T-helper 2 cell treated with Interferon-gamma antibody and Interleukin-4, amounts not matched to agents 5 μg/mL and 100 μg/mL, for 36 hours (primary cell): ENCODE data around the gene PROS1.

ENCODE experiments used
- DNase-seq: peaks from one replicate; pipeline ENCODE4 v3.0.0; 2021; ENCODE audit warnings: low spot score
- H3K27ac Mint-ChIP-seq: one replicate; pipeline ENCODE4 v1.8.0; 2021; ENCODE audit warnings: mild to moderate bottlenecking, mixed read lengths
- H3K27me3 Mint-ChIP-seq: one replicate; pipeline ENCODE4 v1.8.0; 2021; ENCODE audit warnings: low read depth, mixed read lengths
- H3K36me3 Mint-ChIP-seq: one replicate; pipeline ENCODE4 v1.8.0; 2021; ENCODE audit warnings: low read depth, mixed read lengths
- H3K4me1 Mint-ChIP-seq: one replicate; pipeline ENCODE4 v1.8.0; 2021; ENCODE audit warnings: low read depth, mixed read lengths
- H3K4me3 Mint-ChIP-seq: one replicate; pipeline ENCODE4 v1.8.0; 2022; ENCODE audit warnings: mild to moderate bottlenecking, moderate library complexity, mixed read lengths
- H3K9me3 Mint-ChIP-seq: one replicate; pipeline ENCODE4 v1.8.0; 2021; ENCODE audit warnings: mixed read lengths

PROS1 gene

DNA sequence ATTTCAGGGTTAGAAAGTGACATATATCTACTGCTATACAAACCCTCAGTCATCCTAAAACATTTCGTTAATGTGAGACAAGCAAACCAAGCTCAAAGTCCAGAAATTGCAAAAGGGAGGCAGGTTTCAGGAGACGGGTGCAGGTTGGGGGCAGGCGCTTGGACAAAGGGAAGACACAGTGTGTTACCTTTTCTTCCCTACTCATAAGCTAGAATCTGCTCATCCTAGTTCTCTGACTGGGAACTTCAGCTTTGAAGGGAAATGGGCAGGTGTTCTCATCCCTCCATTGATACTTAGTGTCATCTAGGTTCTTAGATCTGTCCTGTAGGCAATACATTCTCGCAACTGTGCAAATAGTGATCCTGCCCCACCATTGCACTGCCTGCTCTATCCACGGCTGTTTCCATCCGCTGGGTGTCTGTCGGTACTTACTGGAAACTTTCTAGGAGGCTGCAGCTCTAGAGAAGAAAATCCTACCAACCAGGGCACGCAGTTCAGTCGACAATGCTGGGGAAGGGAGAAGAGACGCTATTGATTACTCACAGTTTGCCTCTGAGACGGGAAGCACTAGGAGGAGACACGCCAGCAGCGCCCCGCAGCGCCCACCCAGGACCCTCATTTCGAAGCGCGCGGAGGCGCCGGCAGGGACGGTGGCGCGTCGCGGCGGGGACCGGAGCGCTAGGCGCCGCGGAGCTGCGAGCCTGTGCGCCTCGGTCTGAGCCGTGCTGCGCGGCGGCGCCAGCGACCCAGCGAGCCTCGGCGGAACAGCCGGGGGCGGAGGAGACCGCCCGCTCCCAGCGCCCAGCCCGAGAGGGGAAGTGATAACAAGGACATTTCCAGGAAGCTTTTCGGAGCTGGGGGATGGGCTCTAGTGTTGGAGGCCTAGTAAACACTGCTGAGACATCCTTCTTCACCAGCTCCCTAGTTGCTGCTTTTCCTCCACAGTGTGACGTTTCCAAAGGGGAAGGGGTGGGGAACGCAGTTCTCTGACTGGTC is at the start of gene PROS1:
PROS1 (minus strand) TSS at position 766 of the 996 bp plus-strand sequence; CDS start at position 619, 147 bp downstream.
- peak within 1 kb of the TSS; percentile 57 for H3K27ac Mint-ChIP-seq
- peaks cover 11% of the 10 kb centered on the region for H3K4me1 Mint-ChIP-seq
- no peaks in the 10 kb centered on the region for H3K36me3 Mint-ChIP-seq
- peaks cover 18% of the 10 kb centered on the region for H3K27me3 Mint-ChIP-seq
- H3K9me3 Mint-ChIP-seq: no peaks in the 10 kb centered on the region
- H3K4me3 Mint-ChIP-seq: peak within 1 kb of the TSS; percentile 89
- DNase-seq: peak; percentile 66

DNA sequence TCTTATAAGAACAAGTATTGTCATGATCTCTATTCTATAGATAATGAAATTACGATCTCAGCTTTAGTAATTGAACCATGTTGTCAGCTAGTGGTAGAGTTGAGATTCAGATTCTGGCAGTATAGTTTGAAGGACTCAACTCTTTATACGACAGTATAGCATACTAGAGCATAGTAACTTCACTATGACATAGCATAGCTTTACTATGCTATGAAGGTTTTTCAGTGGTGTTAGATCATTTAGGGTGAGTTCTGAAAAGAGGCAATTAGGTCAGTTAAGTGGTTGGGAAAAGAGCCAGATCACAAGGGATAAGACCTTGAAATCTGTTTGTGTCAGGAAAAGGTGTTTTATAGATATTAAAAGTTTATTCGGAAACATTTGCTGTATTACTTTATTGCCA is 46.6 kb upstream of the PROS1 start:
- H3K4me1 Mint-ChIP-seq: peaks cover 4% of the 10 kb centered on the region
- H3K9me3 Mint-ChIP-seq: no peaks in the 10 kb centered on the region
- H3K27me3 Mint-ChIP-seq: no peaks in the 10 kb centered on the region
- peaks cover 4% of the 10 kb centered on the region for H3K36me3 Mint-ChIP-seq
- H3K4me3 Mint-ChIP-seq: no peak overlapping the region
- H3K27ac Mint-ChIP-seq: no peak overlapping the region
- no peak for DNase-seq

DNA sequence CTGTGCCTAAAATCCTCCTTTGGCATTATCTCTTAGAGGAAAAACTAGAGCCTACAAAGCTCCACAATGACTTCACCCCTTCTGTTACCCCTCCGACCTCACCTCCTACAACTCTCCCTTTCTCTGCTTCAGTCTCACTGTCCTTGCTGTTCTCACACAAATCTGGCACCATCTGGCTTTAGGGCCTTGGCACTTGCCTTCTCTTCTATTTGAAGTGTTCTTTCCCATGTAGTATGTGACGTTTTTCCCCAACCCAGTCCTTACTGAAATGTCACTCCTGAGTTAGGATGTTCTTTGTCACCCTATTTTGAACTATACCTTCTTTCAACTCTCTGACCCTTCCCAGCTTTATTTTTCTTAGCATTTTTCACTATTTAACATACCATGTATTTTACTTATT is 46.0 kb upstream of the PROS1 start:
- Mint-ChIP-seq H3K9me3 (no peaks in the 10 kb centered on the region), H3K4me1 (peaks cover 10% of the 10 kb centered on the region), H3K36me3 (peaks cover 9% of the 10 kb centered on the region), H3K27ac (no peak overlapping the region), H3K4me3 (no peak overlapping the region), H3K27me3 (no peaks in the 10 kb centered on the region)
- no peak for DNase-seq

DNA sequence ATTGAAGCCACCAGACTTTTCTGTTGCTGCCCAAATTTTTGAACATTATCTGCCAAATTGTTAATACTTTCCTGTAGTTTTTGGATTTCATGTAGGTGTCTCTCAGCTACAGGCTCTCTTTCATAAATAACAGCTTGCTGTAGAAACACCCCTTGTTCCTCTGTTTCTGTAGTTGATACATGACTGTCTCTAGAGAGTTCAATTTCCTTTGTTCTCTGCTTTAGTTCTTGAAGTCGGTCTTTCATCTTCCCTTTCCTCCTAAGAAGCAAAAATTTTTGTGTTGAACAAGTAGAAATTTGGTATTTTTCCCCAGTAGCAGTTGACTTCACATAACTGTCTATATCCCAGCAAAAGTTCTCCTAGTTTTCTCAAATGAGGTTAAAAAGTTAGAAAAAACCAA is 41.3 kb upstream of the PROS1 start:
- peaks cover 33% of the 10 kb centered on the region for H3K4me1 Mint-ChIP-seq
- no peak overlapping the region for H3K27ac Mint-ChIP-seq
- H3K9me3 Mint-ChIP-seq: no peaks in the 10 kb centered on the region
- peaks cover 12% of the 10 kb centered on the region for H3K36me3 Mint-ChIP-seq
- no peaks in the 10 kb centered on the region for H3K27me3 Mint-ChIP-seq
- no peak for DNase-seq
- H3K4me3 Mint-ChIP-seq: no peak overlapping the region

DNA sequence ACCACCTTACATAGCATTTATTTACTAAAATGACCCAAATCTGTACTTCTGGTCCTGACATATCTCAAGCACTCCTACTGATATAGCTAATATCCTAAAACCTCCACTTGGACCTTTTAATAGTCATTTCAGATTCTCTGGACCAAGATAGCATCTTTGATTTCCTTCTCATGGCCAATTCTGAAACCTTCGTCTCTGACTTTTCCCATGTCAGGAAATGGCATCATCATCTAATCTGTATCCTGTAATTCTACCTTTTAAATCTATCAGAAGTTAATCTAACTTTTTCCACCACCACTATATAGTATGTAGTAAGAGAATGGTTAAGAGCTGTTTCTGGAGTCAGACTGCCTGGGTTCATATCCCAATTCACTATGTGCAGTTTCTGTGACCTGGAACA is 38.5 kb upstream of the PROS1 start:
- Mint-ChIP-seq H3K4me3 (peak overlapping the region; percentile 59), H3K27me3 (no peaks in the 10 kb centered on the region), H3K9me3 (no peaks in the 10 kb centered on the region), H3K36me3 (peaks cover 19% of the 10 kb centered on the region), H3K4me1 (peaks cover 47% of the 10 kb centered on the region), H3K27ac (peak overlapping the region; percentile 78)
- DNase-seq: no peak

DNA sequence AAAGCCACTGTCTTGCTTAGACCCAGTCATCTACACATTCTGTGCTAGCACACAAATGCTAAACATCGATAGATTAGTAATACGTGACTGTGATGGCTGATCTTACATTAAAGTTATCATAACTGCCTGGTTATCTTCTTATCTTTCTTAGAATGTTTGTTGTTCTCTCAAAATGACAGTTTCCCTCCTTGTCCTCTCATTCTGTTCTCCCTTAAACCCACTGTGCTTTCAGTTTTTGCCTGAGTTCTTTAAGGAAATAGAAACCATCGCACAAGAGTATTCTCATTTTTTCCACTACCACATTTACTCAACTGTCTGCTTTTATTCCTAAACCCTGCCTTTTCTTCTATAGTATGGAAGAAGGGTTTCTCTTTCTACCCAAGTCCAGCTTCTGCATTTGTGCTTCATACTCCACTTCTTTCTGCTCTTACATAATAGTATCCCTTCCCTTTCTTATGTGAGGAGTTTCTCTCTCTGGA is 37.6 kb upstream of the PROS1 start:
- Mint-ChIP-seq H3K27ac (peak overlapping the region; percentile 78), H3K9me3 (no peaks in the 10 kb centered on the region), H3K27me3 (no peaks in the 10 kb centered on the region), H3K36me3 (peaks cover 17% of the 10 kb centered on the region), H3K4me1 (peaks cover 49% of the 10 kb centered on the region), H3K4me3 (peak overlapping the region; percentile 59)
- DNase-seq: peak; percentile 31

DNA sequence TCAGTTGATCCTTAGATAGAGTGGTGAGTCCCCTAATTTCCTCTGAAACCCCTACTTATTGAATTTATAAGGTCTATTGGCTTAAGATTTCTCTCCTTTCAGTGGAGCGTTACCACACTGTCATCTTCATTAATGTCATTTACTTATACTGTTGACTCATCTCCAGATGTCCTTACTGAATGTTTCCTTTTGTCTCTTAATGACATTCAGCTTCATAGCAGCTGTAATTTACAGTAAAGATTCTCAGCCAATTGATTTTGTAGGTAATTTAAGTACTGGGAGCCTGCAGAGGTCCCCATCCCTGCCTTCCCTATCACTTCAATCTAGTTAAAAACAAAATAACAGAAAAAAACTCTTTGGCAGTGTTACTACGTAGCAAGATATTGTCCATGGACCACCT is 35.9 kb upstream of the PROS1 start:
- H3K36me3 Mint-ChIP-seq: peaks cover 11% of the 10 kb centered on the region
- H3K27ac Mint-ChIP-seq: no peak overlapping the region
- no peak for DNase-seq
- H3K9me3 Mint-ChIP-seq: no peaks in the 10 kb centered on the region
- H3K4me1 Mint-ChIP-seq: peaks cover 44% of the 10 kb centered on the region
- H3K27me3 Mint-ChIP-seq: no peaks in the 10 kb centered on the region
- H3K4me3 Mint-ChIP-seq: no peak overlapping the region

DNA sequence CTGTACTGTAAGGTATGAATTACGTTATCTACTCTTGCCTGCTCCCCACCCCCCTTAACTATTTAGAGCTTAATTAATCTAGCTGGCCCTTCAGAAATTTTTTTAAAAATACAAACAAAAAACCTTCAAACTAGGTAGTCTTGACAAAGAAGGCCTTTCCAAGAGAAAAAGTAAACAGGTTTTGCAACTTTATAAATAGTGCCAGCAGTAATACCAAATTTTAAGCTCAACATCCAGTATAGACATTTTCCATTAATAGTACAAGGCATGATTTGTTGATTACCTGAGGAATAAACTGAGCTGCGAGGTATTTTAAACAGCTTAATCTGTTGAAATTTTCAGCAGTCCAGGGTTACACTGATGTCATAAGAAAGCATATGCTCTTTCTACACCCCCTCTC is 34.6 kb upstream of the PROS1 start:
- no peak for DNase-seq
- Mint-ChIP-seq H3K36me3 (peaks cover 10% of the 10 kb centered on the region), H3K4me1 (peaks cover 42% of the 10 kb centered on the region), H3K27ac (no peak overlapping the region), H3K4me3 (no peak overlapping the region), H3K9me3 (no peaks in the 10 kb centered on the region), H3K27me3 (no peaks in the 10 kb centered on the region)

DNA sequence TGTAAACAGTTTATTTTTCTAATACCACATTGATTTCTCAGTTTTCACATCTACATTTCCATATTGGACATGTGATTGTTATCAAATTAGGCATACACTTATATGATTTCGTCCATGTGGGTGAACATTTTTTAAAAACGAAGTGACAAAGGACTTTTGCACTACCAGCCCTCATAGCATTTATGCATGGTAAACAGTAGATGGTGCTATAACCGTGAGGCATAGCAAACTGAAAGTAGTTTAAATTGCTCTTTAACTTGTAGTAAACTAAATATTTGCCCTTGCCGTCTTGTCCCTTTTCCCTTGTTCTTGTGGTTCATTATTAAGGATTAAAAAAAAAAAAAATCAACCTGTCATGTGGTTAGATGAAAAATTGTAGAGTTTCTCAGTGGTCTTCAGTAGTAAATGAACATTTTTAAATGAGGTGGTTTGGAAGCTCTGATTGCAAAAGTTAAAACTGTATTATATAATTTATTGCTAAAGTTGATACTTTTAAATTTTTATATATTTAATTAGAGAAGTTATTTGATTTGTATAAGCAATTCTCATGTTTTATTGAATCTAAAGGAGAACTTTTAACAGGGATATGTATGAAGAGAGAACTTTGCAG is 30.7 kb upstream of the PROS1 start:
- no peaks in the 10 kb centered on the region for H3K27me3 Mint-ChIP-seq
- H3K4me3 Mint-ChIP-seq: peak overlapping the region; percentile 73
- H3K27ac Mint-ChIP-seq: peak overlapping the region; percentile 71
- H3K36me3 Mint-ChIP-seq: peaks cover 8% of the 10 kb centered on the region
- peaks cover 16% of the 10 kb centered on the region for H3K4me1 Mint-ChIP-seq
- H3K9me3 Mint-ChIP-seq: no peaks in the 10 kb centered on the region
- DNase-seq: no peak

DNA sequence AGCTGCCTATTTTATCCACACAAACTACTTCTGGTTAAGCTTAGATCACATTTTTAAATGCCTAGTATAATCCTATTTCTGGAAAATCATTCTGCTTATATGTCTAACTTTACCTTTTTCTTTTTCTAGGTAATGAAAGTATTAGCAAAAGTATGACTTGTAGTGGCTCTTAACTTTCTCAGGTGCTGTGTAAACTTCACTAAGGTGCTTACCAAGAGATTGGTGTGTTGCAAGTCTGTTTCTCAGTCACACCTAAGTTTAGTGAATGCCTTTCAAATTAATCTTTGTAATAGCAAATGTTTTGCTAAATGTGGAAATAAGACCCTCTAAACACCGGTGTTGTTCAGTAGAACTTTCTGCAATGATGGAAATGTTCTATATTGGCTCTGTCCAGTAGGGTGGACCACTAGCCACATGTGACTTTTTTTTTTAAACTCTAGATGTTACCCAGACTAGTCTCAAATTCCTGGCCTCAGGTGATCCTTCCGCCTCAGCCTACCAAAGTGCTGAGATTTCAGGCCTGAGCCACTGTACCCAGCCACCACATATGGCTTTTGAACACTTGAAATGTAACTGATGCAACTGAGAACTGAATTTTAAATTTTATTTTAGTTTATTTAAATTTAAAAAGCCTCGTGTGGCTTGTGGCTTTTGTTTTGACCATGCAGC is 28.3 kb upstream of the PROS1 start:
- H3K36me3 Mint-ChIP-seq: no peaks in the 10 kb centered on the region
- peaks cover 6% of the 10 kb centered on the region for H3K4me1 Mint-ChIP-seq
- H3K4me3 Mint-ChIP-seq: no peak overlapping the region
- no peaks in the 10 kb centered on the region for H3K27me3 Mint-ChIP-seq
- H3K27ac Mint-ChIP-seq: no peak overlapping the region
- no peaks in the 10 kb centered on the region for H3K9me3 Mint-ChIP-seq
- DNase-seq: no peak

DNA sequence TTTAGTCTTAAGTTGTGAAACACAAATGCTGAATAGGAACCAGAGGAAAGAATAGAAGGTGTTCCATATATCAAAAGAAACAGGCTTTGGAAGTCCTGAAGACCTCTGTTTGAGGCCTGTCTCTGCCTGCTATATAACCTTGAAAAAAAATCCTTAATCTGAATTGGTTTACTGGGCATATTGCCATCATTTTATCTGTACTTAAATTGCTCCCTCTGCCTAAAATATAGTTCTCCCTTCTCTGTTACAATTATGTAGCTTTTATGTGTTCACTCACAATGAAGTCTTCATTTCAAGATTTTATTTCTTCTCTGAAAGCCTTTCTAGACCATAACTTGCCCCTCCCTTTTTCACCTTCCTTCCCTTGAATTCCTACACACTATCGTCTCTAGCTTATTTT is 27.5 kb upstream of the PROS1 start:
- Mint-ChIP-seq H3K27ac (no peak overlapping the region), H3K4me3 (no peak overlapping the region), H3K4me1 (peaks cover 4% of the 10 kb centered on the region), H3K36me3 (no peaks in the 10 kb centered on the region), H3K27me3 (no peaks in the 10 kb centered on the region), H3K9me3 (no peaks in the 10 kb centered on the region)
- no peak for DNase-seq

DNA sequence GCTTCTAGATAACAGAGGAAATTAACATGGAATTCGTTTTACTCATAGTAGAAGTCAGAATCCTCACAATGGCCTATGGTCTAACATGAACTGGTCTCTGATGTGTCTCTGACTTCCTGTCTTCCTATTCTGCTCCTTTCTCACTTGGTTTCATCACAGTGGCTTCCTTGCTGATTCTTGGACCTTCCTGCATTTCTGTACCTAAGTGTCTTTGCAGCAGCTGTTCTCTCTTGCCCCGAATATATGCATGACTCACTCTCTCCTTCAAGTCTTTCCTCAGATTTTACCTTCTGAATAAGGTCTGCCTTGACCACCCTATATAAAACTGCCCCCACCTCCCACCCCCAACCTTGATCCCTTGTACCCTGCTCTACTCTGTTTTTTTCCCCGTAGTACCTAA is 20.4 kb upstream of the PROS1 start:
- H3K4me3 Mint-ChIP-seq: no peak overlapping the region
- peaks cover 1% of the 10 kb centered on the region for H3K4me1 Mint-ChIP-seq
- DNase-seq: no peak
- H3K9me3 Mint-ChIP-seq: no peaks in the 10 kb centered on the region
- H3K27ac Mint-ChIP-seq: no peak overlapping the region
- no peaks in the 10 kb centered on the region for H3K27me3 Mint-ChIP-seq
- no peaks in the 10 kb centered on the region for H3K36me3 Mint-ChIP-seq

DNA sequence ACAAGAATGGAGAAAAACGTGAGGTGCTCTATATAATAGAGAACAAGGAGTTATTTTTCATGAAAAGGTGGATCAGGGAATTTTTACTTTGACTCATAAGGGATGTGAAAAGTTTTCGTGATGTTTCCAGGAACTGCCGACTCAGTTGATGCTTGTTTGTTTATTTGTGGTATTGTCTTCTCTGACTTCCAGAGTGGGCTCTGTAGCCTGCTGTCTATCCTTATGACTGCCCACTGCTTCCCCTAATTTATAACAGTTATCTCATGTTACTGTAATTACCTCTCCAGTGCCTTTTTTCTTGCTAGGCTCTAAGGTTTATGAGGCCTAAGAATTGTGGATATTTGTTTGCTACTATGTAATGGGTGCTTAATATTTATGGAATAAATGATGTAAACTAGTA is 18.5 kb upstream of the PROS1 start:
- no peak for DNase-seq
- Mint-ChIP-seq H3K4me3 (no peak overlapping the region), H3K27me3 (no peaks in the 10 kb centered on the region), H3K27ac (no peak overlapping the region), H3K4me1 (peaks cover 1% of the 10 kb centered on the region), H3K36me3 (no peaks in the 10 kb centered on the region), H3K9me3 (no peaks in the 10 kb centered on the region)

DNA sequence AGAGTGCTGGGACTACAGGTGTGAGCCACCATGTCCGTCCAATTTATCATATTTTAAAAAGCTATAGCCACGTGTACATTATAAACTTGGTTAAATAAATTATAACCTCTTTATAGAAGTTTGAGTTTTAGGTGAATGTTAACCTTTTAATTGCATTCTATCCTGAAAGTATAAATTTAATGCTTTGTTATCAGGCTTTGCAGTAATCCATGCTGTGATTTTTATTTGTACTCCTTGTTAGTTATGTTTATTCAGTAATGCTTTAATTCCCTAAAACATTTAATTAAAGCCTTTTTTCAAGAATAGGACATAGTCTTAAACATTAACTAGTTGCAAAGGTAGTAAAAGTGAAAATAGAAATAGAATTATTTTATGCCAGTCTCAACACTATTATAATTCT is 17.9 kb upstream of the PROS1 start:
- Mint-ChIP-seq H3K4me1 (peaks cover 1% of the 10 kb centered on the region), H3K27ac (no peak overlapping the region), H3K36me3 (no peaks in the 10 kb centered on the region), H3K27me3 (no peaks in the 10 kb centered on the region), H3K9me3 (no peaks in the 10 kb centered on the region), H3K4me3 (no peak overlapping the region)
- DNase-seq: no peak
